Limb (tissue), 2 donors: ENCODE results near the gene LRPPRC.
A peak's percentile ranks its signal among the peaks of the same experiment; 100 is the strongest.
"Not testable (repeated sequence)": the region's sequence is repeated elsewhere in the genome, so short reads cannot be mapped to it uniquely, and the experiment has no call there.

Source experiments
- DNase-seq, 2 donors: peaks; one replicate each; pipeline ENCODE4 v3.0.0-alpha.2; 2016; ENCODE audit errors: extremely low spot score in 2 of 2

The LRPPRC gene

DNA sequence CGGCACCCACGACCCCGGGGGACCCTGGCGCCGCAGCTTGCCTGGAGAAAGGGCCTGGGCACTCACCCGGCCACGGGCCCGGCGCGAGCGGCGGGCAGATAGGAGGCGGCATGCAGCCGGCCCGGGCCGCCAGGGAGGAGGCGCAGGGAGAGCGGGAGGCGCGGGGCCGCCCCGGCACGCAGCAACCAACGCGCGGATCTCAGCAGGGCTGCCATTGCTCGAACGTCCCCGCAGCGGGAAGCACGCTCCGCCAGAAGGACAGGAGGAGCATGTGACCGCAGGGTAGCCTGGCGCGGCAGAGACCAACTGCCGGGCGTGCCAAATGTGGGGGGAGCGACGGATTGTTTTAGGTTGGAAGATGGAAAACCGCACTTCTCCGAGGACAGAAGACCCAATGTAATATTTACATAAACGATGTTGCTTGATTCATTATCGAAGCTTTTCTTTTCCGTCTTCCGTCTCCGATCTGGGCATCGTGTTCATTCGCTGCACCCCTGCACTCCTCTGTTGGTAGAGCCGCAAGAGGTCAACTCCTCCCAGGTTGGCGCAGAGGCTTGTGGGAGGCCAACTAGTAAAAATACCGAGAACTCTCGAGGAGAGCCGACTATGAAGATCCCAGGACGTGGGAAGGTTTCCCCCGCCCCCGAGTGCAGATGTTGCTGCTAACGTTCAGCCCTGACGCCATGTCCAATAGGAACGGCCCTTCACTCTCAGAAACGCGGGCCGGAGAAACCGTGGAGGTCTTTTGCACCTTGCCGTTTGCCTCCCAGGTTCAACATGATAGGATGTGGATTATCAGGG is at the start of gene LRPPRC:
LRPPRC (minus strand) TSS at position 257 of the 801 bp plus-strand sequence; CDS start at position 215, 42 bp downstream.
- peak; percentile 92 to 97 for DNase-seq

GRCh38 chr2:44045061-44045460 is 49.3 kb upstream of the LRPPRC start:
- no peak for DNase-seq

DNA sequence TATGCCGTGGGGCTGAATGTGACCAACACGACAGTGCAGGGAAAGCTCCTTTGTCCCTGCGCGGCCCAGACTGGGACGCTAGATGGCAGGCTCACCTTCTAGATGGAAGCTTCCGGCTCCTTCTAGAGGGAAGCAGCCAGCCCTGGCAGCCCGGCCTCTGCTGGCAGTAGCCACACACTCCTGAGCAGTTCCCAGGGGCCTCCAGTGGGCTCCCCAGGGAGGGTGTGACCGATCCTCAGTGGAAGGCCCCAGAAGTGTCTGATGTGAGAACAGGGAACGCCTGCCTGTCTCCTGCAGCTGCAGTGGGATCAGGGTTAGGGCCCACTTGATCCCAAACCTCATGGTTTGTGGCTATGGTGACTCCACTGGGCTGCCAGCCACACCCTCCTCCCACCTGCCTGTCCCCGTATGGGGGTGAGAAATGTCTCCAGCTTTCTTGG is 48.5 kb upstream of the LRPPRC start:
- DNase-seq, result peak; percentile 66 to 85

- no peak for DNase-seq
These were observed 44.6 kb upstream of the LRPPRC start for GRCh38 chr2:44040365-44040764.

- DNase-seq, result no peak
These were observed 42.5 kb upstream of the LRPPRC start for GRCh38 chr2:44038277-44038676.

GRCh38 chr2:44037221-44037620 is 41.4 kb upstream of the LRPPRC start:
- no peak for DNase-seq

GRCh38 chr2:44033947-44034346 is 38.2 kb upstream of the LRPPRC start:
- DNase-seq, result no peak

- DNase-seq, result not testable (repeated sequence)
These were observed 31.3 kb upstream of the LRPPRC start for GRCh38 chr2:44027076-44027475.

DNA sequence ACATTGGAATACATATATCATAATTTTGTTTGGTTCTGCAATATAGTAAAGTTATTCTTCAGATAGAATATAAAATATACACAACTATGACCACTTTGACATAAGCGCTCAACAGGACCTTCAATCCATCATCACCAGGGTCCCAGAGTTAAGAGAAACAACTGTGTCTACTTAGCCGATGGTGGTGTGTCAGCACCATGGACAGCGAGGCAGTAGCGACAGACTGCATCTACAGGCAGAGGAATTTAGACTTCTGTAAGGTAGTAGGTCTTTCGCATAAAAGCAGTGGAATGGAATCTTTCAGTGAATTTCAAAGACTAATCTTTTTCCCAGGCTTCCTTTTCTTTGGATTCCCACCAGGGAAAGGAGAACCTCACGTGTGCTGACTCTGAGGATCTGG is 20.5 kb upstream of the LRPPRC start:
- DNase-seq, result peak; percentile 41 to 72

GRCh38 chr2:44015239-44015638 is 19.4 kb upstream of the LRPPRC start:
- DNase-seq, result no peak

DNA sequence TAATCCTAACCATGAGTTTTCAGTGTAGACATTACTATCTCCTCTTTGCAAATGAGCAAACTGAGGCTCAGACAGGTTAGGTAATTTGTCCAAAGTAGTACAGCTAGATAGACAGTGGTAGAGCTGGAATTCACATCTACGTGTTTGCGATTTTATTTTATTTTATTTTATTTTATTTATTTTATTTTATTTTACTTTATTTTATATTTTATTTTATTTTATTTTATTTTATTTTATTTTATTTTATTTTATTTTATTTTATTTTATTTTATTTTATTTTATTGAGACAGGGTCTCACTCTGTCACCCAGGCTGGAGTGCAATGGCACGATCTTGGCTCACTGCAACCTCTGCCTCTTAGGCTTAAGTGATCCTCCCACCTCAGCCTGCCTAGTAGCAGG is 17.4 kb upstream of the LRPPRC start:
- DNase-seq, result not testable (repeated sequence)

DNA sequence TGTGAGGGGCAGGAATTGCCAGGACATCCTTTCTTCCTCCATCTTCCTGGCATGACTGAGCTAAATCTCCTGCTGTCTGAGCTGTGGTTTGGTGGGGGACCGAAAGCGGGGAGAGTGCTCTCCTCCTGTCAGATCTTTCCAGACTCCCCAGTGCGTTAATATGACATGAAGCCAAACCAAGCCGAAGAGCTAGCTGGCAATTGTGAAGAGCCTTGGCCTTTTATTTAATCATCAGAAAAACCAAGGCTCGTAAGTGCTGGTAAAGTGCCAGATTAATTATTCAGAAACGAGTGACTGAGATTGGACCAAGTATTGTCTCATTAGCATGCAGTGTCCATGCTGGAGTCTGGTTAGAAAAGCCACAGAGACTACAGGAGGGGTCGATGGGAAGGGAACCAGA is 14.5 kb upstream of the LRPPRC start:
- DNase-seq, result no peak

GRCh38 chr2:44009136-44009735 is 13.4 kb upstream of the LRPPRC start:
- no peak for DNase-seq

DNA sequence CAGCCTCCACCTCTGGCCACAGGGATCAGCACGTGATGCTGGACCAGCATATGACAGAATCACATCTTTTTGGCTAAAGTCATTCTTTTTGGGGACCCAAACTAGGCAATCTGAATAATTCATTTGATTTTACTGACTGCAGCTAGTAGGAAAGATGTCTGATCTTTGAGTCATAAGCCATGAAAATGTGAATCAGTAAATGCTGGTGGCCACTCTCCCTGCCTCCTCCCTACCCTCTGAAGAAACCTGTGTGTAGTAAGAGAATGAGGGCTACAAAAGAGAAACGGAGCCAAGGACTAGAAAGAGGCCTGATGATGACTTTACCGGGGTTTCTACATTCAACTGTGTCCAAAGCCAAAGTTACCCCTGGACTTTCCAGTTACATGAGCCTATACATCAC is 10.1 kb upstream of the LRPPRC start:
- no peak for DNase-seq

GRCh38 chr2:44004735-44005602 is 9.2 kb upstream of the LRPPRC start:
- no peak for DNase-seq

GRCh38 chr2:44001716-44002115 is 5.9 kb upstream of the LRPPRC start:
- no peak for DNase-seq

GRCh38 chr2:43998263-43998662 is 2.5 kb upstream of the LRPPRC start:
- no peak for DNase-seq

GRCh38 chr2:43993437-43993836 is 2.4 kb downstream of the LRPPRC start:
- DNase-seq, result no peak

DNA sequence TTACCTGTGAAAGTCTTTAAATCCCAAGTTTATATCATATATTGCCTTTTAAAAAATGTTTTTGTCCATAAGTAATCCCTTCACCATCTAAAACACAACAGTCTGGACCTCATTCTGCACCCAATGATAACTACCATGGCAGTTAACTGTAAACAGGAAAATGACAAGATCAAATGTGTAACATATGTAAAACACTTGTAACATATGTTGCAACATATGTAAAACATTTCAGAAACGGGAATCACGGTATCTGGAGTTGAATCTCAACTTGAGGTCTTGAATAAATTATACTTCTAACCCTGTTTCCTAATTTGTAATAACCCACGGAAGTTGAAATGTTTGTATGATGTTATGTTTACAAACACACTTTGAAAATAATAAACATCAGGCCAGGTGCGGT is 6.2 kb downstream of the LRPPRC start:
- no peak for DNase-seq

DNA sequence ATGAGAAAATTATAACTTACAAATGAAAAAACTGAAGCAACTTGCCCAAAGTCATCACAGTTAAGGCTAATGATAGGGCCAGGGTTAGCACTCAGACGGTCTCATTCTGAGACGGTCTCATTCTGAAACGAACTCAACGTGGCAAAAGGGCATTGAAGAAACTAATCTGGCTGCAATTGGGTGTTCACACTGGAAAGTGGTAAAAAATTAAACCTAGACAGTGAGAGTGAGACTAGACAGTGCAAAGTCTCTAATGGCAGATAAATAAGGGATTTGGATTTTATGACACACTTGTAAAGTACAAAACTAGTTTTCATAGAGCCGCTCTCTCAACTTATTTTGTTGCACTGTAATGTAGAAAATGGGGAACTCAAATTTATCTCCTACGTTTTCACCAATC is 9.2 kb downstream of the LRPPRC start:
- DNase-seq, result no peak

- no peak for DNase-seq
These were observed 10.4 kb downstream of the LRPPRC start for GRCh38 chr2:43985359-43985758.

- DNase-seq, result no peak
These were observed 11.3 kb downstream of the LRPPRC start for GRCh38 chr2:43984533-43984932.
